Renal cortex interstitium (tissue), 11 donors: Measurements from ENCODE around the gene RASA3. TPM values are rescaled to one million over a fixed set of nuclear protein-coding genes. Genes with fewer than 3 reads are reported as not detected.
A peak's percentile ranks its signal among the peaks of the same experiment; 100 is the strongest.

ENCODE experiments used
- DNase-seq, 11 donors: peaks; one replicate each; pipeline ENCODE4 v3.0.0-alpha.2; 2013; ENCODE audit warnings: low read depth in 9 of 11, low spot score in 4 of 11; ENCODE audit errors: extremely low read depth in 1 of 11
- polyA plus RNA-seq, 3 donors: library from polyadenylated mRNA; unstranded; fragments of 120-200 nt; gene quantifications; one replicate each; pipeline ENCODE4 v1.2.1, GENCODE V29; 2013; ENCODE audit not compliant: insufficient read length in 3 of 3

RASA3 gene
- polyA plus RNA-seq, 3 donors = 11.0 to 14.2 (median 12.5) TPM

GRCh38 chr13:114008964-114009589 lies 123.3 kb downstream of the RASA3 start:
- no peak for DNase-seq

GRCh38 chr13:114007566-114007965 lies 124.9 kb downstream of the RASA3 start:
- DNase-seq = no peak

- no peak for DNase-seq
These were observed 127.2 kb downstream of the RASA3 start for GRCh38 chr13:114005206-114005724.

- no peak for DNase-seq
These were observed 127.8 kb downstream of the RASA3 start for GRCh38 chr13:114004420-114005205.

GRCh38 chr13:114002771-114003321 lies 129.6 kb downstream of the RASA3 start:
- no peak for DNase-seq

GRCh38 chr13:114002009-114002544 lies 130.3 kb downstream of the RASA3 start:
- no peak for DNase-seq

- no peak for DNase-seq
These were observed 131.0 kb downstream of the RASA3 start for GRCh38 chr13:114001331-114002008.

GRCh38 chr13:114000151-114001040 lies 132.0 kb downstream of the RASA3 start:
- DNase-seq = no peak

GRCh38 chr13:113999618-113999910 lies 132.9 kb downstream of the RASA3 start:
- no peak for DNase-seq

- no peak for DNase-seq
These were observed 133.4 kb downstream of the RASA3 start for GRCh38 chr13:113998781-113999617.

- peak in 1 of 11 donors; percentile 35 for DNase-seq
These were observed 134.3 kb downstream of the RASA3 start for GRCh38 chr13:113997845-113998751.

- no peak for DNase-seq
These were observed 135.3 kb downstream of the RASA3 start for GRCh38 chr13:113996912-113997745.

GRCh38 chr13:113996081-113996911 lies 136.1 kb downstream of the RASA3 start:
- no peak for DNase-seq

- peak in 2 of 11 donors; percentile 13 to 22 for DNase-seq
These were observed 137.3 kb downstream of the RASA3 start for GRCh38 chr13:113995051-113995601.
